Renal cortical epithelial cell (primary cell): ENCODE results near the gene BRD4. TPM values are rescaled to one million over a fixed set of nuclear protein-coding genes. Genes with fewer than 3 reads are reported as not detected.

Experiments used
- DNase-seq: peaks from one replicate; pipeline ENCODE4 v3.0.0-alpha.2; 2011; ENCODE audit warnings: low read depth
- total RNA-seq: library from RNA; depleted of rRNA; stranded (reverse); fragments of >200 nt; gene quantifications from 2 replicates; pipeline ENCODE4 v1.2.3, GENCODE V29; 2014

The BRD4 gene
- total RNA-seq, 1 donor from 2014 or later = 30.7 TPM

DNA sequence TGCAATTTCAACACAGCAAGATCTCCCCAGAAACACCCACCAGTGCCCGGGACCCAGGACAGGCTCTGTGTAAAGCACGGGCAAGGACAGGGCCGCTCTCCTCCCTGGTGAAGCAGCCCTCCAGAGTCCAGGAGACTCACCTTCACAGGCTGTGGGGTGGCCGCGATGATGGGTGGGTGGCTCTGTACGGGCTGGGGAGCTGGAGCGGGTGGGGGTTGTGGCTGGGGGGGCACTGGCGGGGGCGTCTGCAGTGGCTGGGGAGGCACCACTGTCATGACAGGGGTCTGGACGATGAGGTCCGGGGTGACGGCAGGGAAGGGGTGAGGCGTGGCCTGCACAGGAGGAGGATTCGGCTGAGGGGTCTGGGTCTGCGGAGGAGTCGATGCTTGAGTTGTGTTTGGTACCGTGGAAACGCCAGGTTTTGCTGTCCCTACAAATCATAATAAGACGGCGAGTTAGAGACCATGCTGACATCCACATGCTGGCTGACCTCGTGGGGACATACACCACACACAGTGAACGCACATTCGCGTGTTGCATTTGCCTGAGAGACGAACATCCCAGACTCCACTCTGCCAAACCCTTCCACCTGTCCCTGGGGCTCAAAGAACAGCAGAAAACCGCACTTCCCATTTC is 67.0 kb downstream of the BRD4 start:
- no peak for DNase-seq

DNA sequence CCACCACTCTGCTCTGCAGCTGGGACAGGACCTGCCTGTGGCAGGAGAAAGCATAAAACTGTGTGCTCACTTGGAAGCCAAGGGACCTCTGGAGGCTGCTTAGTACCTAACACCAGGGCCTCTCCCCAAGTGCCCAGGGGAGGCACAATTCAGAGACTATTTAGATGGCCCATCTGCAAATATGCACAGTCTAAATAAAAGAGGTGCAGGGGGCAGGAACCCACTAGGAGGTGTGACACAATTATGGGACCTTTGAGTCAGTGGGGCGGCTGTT is 67.5 kb downstream of the BRD4 start:
- DNase-seq = no peak

DNA sequence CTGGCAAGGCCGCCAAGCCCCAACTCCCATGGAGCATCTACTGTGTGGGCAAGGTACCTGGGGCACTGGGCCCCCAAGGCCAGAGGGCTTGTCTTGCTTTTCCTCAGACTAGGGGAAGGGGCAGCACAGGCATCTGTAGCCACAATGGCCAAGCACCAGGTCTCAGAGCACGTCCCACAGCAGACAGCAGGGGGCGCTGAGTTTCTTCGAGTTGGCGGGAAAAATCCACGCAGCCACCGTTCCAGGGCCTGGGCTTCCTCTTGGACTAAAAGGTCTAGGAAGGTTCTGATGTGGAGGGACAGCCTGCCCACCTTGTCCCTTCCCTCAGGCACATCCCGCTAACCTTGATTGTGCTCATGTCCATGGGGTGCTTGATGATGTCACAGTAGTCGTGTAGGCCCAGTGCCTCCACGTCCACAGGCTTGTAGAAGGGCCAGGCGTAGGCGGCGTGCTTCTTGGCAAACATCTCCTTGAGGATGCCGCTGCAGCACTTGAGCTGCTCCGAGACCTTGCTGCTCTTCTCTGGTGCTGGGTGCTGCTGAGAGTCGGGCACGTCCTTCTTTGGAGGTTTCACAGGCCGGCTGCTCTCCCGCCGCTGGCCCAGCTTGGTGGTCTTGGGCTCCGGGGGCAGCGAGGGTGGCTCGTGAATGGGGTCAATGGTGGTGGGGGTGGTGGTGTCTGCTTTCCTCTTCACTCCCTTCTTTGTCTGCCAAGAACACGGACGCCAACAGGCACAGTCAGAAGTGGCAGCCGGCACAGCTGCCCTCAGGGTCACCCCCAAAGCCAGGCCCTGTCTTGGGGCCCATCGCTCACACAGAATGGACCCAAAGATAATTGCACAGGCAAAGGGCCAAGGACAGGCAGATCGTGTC is 68.0 kb downstream of the BRD4 start:
- DNase-seq = peak; percentile 33

DNA sequence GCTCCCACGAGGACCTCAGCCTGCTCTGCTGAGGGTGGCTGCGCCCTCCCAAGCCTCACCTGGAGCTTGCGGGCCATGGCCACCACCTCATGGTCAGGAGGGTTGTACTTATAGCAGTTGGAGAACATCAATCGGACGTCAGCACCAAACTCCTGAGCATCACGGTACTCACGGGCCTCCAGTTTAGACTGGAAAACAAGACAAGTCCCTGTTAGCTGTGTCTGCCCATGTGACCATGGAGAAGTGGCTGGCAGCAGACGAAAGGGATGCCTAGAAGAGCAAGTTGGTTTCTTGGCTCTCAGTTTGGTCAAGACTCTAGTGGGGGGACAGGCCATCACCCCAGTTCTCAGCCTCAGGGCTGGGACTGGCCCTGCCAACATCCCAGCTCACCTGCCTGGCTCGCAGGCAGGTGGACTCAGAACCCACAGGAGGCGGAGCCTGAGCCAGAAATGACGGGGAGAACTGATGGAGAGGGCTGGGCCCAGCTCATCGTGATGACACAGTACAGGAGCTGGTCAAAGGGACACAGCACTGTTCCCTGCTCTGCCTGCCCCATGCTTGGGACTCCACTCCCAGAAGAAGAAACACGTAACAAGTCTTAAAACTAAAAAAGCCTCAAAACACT is 68.9 kb downstream of the BRD4 start:
- DNase-seq = no peak

DNA sequence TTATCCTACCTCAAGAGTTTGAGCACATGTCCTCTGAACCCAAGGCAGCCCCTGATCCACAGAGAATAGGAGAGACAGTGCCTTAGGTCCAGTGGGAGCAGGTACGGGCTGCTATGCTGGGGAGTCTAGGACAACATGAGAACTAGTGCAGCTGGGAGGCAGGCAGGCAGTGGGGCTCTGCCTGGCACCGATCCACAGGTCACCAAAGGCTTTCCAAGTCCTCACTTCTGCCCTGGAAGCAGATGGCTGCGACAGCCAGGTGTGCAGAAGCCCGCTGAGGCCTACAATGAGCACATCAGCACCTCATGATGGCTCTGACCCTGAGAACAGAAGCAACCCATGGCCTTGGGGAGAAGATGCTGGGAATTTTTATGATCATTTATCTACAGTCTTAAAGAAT is 70.3 kb downstream of the BRD4 start:
- DNase-seq = no peak

DNA sequence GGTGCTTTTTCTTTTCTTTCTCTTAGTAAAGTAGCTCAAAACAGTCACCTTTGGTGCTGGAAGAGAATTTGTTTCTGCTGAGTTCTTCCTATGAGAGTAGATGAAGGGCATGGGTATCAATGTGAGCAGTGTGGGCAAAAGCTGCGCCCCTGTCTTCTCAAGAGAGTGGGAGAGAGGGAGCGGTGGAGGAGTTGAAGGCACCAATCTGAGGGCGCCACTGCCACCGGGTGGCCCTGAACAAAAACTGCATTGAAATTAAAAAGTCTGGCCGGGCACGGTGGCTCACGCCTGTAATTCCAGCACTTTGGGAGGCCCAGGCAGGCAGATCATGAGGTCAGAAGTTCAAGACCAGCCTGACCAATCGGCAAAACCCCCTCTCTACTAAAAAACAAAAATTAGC is 71.4 kb downstream of the BRD4 start:
- DNase-seq = no peak

DNA sequence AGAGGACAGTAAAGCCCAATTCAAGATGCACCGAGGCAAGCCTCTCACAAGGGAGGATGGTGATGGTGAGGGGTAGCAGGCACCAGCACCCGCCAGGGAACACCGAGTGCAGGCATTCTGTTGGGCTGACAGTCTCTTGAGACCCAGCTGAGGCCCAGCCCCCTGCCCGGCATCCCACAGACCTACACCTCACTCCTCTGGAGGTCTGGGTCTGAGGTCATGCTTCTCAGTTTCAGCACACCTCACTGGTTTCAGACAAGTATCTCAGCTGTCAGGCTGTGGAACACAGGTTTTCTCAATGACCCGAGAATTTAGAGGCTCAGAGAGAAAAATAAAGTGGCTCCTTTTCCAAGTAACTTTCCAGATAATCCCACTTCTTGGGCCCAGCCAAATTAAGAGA is 72.4 kb downstream of the BRD4 start:
- DNase-seq = no peak

DNA sequence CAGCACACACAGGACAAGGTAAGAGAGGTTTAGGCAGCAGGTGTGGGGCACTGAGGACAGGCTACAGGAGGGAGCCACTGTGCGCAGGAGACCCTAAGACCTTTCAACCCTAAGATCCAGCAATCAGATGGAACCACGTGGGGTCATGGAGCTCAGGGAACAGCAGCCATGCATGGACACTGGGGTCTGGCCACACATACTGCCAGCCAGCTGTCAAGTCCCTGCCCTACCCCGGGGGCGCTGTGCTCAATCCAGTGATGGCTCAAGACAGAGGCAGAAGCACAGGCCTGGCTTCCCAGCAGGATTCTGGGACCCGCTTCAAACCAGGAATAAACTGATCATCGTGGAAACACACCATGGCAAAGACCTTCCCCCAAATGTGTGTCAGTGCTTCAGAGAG is 74.6 kb downstream of the BRD4 start:
- no peak for DNase-seq

DNA sequence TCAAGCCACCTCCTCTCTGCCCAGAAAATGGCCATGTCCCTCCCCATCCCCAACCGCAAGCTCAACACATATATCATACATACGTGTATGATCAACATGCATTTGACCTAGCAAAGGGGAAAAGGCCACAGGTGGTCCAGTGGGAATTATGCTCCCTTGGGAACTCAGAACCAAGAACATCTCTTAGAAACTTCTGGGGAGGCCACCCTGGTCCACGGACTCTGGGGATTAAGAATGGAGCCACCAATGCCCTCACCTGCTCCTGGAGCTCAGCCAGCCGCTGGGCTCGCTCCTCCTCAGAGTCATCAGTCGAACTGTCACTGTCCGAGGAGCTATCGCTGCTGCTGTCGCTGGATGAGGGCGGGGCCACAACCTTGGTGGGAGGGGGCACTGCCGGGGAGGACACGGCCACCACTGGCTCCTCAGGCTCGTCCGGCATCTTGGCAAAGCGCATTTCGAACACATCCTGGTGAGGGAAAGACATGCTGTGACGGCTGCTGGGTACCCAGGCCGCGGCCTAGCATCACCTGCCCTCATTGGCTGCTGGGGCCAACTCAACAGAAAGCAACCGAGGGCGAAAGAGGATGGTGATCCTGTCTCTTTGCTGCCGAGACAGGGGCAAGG is 75.5 kb downstream of the BRD4 start:
- no peak for DNase-seq

DNA sequence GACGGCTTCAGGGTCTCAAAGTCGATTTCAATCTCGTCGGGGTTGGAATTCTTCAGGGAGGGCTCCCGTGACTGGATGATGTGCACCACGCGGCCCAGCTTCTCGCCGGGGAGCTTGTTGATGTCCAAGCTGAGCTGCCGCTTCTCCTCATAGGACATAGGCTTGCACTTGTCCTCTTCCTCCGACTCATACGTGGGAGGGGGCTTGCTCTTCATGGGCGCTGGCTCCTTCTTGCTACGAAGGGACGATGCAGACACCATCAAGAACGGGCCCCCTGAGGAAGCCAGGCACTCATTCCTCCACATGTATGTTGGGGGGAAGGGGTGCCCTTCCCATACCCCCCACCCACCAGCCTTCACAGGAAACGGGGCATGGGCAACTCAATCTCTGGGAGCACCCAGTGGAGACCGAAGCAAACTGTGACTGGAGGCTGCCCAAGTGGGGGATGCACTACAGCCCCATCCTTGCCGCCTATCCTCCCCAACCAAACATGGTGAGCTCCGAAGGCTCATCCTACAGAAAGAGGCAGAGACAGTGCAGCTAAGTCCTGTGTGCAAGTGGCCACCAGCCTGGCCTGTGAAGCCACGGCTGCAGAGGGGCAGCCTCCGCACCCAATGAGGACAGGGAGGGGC is 76.9 kb downstream of the BRD4 start:
- DNase-seq = no peak

DNA sequence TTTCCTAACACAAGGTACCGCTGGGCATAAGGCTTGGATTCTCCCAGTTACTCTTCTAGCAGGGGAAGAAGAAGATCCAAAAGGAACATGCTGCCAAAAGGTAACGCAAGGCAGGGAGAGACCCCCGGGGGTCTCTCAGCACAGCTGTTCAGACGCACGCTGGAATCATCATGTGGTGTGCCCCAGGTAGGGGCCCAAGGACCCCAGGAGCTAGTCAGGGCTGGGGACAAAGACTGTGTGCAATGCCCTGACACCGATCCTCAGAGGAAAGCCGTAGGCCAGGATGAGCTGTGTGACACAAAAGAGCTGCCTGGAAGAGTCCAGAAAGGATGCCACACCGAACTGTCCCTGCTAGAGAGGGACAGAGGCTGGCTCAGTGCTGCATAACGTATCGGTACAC is 77.8 kb downstream of the BRD4 start:
- DNase-seq = no peak

DNA sequence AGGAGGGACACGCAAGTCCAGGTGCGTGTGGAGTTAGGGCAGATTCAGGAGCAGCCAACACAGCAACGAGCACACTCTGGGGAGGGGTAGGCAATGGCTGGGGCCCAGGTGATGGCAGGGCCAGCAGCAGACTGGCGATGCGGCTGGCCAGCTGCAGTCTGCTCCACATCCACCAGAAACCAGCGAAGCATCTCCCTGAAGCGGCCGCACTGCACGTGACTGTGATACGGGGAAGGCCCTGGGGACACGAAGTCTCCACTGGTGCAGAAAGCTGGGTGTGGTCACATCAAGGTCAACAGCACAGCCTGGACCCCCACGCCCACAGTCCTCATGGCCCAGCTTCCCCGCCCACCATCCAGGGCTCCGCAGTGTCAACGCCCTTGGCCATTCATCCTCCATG is 78.8 kb downstream of the BRD4 start:
- DNase-seq = no peak

DNA sequence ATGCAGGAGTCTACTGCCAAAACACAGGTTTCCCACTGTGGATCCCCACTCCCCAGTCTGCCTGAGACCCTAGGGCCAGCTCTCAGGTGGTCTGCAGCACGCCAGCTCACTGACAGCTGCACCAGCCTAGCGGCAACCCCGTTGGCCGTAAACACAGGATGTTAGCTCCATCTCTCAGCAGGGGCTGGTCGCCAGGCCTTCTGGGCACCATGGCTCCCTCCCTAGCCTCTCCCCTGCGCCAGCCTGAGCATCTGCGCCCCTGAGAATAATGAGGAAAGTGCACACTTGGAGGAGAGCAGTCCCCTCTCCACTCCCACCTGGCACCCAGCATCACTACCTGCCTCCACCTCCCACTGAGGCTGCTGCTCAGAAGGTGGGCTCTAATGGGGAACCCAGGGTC is 79.3 kb downstream of the BRD4 start:
- no peak for DNase-seq

DNA sequence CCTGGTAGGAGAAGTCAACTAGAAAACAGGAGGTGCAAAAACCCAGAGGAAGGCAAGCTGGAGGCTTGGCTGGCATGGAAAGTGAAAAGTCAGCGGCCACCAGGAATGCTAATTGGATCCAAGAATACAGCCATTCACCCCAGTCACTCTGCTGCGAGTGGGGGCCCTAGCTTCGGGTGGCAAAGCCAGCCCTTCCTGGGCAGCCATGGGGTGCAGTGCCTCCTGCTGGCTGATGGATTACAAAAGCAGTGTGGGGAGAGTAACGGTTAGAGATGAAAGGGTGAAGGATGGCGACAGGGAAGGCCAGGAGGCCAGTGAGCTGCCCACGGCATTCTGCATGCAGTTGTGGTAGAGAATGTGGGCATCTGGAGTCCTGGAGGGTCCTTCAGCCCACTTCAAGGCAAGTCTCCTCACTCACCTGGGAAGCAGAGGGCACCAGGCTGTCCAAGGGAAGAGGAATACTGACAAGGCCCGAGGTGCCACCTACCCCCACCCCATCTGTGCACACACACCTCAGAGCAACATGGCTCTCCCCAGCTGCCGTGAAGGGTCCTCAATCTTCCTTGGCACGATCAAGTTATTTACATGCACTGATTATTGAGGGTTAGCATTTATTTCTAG is 79.8 kb downstream of the BRD4 start:
- no peak for DNase-seq

DNA sequence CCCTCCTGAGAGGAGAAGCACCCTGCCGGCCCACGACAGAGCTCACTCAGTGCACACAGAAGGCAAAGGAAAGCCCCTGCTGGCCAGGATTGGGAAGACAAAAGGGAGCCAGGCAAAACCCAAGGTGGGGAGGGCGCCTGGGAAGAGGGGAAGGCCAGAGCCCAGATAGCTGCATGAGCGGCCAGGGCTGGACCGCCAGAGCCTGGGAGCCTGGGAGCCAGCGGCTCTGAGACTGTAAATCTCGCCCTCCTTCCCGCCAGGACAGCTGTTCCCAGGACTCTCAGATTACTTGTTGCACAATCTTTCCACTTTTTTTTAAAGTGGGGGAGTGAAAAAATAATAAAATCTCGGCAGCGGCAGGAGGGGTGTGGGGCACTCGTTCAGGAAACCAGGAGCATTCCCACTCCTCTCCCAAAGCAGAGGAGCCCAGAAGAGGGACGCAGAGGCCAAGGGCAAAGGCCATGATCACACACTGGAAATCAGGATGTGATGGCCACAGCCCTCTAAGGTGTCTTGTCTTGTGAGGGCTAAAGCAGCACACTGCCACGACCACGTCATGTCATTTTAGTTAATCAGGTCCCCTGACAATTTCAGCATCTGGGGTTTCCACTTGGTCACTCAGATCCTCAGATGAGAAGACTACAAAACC is 80.5 kb downstream of the BRD4 start:
- DNase-seq = peak; percentile 78

DNA sequence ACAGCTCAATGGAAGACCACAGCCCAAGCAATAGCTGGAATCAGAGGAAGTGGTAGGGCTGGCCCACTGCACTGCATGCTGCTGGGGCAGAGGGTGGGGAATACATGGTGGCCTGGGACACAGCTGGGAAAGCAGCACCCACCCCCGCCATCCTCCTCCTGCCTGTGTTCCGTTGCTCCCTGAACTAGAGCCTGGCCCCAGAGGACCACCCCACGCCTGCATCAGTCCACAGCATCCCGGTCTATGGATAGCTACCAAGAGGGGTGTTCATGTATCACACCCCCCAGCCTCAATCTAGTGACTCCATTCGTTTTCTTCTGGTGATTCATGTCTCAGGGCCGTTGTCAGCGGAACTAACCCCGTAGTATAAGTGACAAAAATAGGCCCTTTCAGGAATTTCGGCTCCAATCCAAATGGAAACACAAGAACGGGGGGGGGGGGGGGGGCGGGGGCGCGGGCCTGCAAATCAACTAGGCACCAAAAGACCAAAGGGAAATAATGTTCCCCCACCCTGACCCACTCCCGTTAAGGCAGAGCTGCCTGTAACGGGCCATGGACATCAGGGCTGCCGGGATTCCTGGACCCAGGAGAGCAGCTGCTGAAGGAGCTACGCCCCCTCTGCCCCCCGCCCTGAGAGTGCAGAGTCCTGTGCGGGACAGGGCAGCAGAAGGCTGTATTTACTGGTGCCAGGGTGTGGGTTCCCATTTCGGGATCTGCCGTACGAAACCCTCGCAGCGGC is 81.2 kb downstream of the BRD4 start:
- peak; percentile 37 for DNase-seq

DNA sequence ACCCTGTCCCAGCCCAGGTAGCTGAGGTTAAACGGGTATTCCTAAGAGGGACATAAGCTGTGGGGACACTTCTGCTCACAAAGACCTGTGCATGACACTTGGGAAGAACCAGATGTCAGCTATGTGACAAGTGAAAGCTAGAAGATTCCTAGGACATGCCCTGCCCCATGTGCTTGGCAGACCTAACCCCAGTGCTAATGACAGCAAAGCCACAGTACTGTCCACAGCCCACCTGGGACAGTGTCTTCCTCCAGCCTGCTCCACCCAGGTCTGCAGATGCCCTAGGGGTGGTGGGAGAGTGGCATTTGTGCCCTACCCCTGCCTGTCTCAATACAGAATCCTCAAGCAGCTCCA is 81.7 kb downstream of the BRD4 start:
- no peak for DNase-seq

DNA sequence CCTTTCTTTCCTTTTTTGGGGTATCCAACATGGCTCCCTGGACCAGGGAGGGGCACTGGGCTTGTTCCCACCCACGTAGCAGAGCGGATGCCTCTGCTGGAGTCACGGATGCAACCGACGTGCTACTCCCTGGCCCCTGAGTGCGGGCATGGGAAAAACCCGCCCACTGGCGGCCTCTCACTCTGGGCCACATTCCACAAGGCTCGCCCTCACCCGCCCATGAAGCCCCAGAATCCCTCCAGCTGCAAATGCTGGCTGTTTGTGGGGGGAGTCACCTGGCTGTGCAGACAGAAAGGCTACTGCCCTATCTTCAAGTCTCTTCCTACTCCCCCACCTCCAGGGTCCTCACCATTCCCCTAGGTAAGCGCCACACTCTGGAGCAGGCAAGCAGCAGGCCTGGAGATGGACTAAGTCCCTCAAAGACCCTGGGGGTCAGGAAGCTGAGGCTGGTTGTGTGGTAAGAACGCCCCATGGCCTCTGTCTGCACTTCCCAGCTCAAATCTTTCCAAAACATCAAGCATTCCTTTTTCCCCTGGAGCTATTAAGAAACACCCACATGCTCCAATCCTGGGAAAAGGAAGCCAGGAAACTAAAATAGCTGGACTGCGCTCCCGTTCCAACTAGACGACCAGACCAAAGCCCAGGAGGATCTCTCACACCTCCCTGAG is 82.2 kb downstream of the BRD4 start:
- peak; percentile 66 for DNase-seq

DNA sequence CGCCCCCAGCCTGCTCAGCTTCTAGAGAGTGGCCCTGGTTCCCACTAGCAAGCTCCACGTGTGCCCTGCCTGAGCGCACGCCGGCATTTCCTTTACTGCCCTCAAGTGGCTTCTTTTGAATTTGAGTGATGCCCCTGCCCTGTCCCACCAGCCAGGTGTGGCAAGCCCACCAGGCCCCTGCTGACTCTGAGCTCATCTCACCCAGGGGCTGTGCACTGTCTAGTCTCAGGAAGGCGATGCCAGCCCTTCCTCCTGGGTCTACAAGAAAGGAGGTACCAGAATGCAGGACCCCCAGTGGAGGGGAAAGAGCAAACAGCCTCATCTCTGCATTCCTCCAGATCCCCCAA is 82.8 kb downstream of the BRD4 start:
- DNase-seq = peak; percentile 21
